Globus pallidus (tissue), 1 donor: ENCODE data around the gene POLR3H.

Source experiments
- DNase-seq: peaks from one replicate; pipeline ENCODE4 v3.0.0-alpha.2; 2015; ENCODE audit warnings: low spot score

POLR3H gene

DNA sequence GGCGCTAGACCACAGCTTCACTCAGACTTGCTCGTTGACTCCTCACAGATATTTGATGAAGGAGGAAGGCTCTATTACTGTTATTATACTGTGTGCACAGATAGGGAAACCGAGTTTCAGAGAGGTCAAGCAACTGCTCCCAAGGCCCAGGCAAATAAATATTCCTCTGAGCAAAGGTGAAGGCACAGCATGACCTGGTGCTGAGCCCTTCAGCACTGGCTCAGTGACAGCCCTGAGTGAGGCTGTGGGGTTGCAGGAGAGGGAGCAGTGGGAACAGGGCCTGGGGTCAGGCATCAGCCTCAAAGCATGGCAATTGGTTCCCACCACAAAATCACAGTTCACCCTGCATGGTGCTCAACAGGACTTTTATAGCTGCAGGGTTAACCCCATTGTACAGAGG lies 7.1 kb downstream of the POLR3H start:
- DNase-seq: no peak

DNA sequence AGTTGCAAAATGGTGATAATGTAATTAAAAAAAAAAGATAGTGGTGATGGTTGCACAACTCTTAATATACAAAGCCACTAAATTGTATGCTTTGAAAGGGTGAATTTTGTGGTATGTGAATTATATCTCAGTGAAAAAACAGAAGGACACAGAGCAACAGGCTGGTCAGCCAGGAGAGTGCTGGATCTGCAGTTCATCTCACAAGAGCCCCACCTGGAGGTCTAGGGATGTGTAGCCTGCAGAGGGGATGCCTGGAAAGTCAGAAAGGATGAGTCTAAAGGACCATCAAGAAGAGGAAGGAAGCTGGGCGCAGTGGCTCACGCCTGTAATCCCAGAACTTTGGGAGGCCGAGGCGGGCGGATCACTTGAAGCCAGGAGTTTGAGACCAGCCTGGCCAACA lies 9.0 kb downstream of the POLR3H start:
- no peak for DNase-seq

DNA sequence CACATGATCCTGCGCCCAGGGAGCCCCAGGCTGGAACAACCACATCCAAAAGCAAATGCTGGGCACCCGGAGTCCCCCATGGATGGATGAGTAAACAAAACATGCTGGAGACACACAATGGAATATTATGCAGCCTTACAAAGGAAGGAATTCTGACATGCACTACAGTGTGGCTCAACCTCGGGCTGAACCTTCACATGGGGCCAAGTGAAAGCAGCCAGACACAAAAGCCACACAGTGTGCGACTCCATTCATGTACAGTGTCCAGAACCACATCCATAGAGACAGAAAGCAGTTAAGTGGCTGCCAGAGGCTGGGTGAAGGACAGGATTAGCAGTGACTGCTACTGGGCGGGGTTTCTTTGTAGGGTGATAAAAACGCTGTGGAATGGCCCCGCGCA lies 10.1 kb downstream of the POLR3H start:
- no peak for DNase-seq

DNA sequence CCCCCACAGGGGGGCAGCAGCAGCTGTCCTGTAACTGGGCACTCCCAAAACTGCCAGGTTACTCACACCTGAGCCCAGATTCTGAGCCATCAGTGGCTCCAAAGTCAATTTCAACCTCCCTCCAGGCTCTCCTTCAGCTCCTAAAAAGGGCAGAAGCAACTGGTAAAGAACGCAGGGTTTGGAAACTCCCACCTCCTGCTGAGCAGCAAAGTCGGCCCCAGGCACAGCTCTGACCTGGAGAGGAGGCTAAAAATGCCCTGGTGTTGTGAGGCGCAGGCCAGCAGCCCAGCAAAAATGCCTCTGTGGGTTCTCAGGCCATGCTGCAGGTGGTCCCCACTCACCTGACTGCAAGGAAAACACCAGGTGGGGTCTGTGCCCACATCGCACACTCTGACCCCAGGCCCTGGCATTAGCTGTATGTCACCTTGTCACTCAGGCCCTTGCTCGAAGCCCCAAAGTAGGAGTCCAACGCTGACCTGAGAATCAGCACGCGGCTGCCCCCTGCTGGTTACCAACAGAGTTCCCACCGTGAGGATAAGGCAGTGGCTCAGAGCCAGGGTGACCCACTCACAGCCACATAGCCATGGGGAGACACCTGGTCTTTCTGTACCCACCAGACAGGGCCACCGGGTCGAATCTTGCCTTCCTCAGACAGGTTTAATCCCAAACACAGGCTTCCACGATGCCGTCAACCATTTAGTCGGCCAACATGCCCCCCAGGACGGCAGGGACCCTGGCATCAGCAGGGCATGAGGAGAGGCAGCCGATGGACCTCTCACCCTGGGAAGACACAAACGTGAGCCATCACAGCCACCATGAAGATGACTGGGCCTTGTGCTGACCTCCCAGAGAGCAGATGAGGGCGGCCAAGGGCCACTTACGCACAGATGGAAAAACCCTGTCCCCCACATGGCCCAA lies 11.1 kb downstream of the POLR3H start:
- no peak for DNase-seq

DNA sequence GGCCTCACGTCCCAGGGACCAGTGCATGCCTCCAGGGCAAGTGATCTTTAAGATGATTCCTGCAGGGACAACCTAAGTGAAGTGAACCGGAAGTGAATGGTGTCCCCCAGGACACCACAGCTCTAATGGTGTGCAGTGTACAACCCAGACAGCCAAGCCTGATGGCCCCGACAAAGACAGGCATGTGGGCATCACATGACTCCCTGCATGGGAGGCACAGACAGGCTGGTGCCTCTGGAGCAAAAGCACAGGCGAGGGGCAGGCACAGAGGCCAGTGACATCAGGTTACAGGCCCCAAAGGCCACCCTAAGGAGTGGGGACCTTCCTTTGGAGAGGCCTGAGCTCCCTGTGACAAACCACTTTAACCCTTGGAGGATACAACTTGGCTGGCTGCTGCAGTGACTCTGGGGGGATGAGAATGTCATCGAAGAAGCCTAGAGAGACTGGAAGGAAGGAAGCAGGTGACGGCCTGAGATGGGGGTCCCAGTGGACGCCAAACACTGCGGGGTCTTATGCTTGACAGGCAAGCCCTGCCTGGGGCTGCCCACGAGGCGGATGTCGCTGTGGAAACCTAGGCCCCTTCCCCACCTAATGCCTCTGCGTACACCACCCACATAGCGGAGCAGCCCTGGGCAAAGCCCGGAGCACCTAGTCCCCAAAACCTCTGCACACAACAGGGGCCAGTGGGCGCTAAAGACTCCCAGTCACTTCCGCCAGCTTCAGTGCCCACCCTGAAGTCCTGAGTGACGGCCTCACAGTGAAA lies 12.4 kb downstream of the POLR3H start:
- DNase-seq: no peak

DNA sequence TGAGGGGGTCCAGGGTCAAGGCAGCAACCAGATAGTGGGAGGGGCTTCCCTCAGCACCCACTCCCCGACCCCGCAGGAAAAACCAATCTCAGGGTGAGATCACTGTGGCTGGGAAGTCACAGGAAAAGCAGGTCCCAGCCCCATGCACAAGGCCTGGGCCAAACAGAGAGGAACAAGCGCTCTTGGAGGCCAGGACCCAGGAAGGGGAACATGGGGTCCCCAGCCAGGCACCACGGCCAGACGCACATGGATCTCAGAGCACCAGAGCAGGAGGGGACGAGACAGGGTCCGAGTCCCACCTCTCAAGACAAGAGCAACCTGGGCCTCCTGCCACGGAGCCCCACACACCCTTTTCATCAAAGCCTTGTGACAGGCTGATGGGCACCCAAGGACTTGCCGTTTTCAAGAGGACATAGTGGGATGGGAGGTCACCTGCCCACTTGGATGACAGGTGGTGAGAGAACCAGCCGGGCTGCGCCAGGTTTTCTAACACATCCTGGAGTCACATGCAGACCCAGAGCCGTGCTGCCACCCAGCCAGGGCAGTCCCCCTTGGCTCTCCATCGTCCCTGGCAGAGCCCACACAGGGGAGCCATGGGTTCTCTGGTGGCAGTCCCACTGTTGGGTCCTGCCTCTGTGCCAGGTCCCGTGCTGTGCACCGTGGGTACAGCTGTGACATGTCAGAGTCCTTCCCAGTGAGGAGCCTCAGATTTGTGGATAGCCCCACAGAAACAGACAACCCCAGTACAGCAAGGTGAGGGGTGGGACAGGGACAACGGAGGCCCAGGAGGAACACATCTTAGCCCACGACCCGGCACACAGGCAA lies 13.2 kb downstream of the POLR3H start:
- DNase-seq: no peak

DNA sequence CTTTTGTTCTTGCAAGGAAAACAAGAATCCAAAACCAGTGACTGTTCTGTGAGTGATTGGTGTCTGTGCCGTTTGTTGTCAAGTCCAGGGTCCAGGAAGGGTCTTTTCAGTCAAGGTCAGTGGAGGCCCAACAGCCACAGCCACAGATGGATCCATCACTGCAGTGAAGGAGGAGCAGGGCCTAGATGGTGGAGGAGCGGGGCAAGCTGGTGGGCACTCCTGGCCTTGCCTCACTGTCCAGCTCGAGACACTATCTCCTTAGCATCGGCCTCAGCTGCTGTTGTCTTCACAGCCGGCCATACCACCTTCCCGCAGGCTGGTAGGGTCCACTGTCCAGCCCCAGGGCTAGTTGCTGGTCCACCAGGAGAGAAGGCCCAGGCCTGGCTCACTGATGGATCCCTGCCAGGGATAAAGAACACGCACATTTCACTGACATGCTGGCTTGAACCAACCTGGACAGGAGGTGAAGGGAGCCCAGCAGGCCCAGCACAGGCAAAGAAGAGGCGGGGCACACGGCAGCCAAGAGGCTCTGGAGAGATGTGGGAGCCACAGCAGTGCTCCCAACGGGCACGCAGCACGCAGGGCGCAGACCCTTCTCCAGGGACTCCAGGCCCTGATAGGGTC lies 15.2 kb downstream of the POLR3H start:
- no peak for DNase-seq

DNA sequence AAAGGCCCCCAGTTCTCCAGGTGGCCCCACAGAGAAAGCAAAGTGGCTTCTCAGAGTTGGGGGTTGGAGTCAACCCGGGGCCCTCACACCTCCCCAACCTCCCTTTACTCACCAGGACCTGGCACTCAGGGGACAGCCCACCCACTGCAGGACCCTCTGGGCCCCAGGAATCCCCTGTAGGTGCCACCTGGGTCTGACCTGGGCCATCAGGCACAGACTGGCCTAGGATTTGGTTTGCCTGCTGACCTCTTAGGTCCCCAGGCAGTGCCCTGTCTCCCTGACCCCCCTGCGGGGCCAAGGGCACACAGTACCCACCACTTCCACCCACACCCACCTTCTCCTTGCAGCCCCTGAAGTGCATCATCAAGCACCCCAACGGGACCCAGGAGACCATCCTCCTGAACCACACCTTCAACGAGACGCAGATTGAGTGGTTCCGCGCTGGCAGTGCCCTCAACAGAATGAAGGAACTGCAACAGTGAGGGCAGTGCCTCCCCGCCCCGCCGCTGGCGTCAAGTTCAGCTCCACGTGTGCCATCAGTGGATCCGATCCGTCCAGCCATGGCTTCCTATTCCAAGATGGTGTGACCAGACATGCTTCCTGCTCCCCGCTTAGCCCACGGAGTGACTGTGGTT lies 16.0 kb downstream of the POLR3H start:
- DNase-seq: no peak

DNA sequence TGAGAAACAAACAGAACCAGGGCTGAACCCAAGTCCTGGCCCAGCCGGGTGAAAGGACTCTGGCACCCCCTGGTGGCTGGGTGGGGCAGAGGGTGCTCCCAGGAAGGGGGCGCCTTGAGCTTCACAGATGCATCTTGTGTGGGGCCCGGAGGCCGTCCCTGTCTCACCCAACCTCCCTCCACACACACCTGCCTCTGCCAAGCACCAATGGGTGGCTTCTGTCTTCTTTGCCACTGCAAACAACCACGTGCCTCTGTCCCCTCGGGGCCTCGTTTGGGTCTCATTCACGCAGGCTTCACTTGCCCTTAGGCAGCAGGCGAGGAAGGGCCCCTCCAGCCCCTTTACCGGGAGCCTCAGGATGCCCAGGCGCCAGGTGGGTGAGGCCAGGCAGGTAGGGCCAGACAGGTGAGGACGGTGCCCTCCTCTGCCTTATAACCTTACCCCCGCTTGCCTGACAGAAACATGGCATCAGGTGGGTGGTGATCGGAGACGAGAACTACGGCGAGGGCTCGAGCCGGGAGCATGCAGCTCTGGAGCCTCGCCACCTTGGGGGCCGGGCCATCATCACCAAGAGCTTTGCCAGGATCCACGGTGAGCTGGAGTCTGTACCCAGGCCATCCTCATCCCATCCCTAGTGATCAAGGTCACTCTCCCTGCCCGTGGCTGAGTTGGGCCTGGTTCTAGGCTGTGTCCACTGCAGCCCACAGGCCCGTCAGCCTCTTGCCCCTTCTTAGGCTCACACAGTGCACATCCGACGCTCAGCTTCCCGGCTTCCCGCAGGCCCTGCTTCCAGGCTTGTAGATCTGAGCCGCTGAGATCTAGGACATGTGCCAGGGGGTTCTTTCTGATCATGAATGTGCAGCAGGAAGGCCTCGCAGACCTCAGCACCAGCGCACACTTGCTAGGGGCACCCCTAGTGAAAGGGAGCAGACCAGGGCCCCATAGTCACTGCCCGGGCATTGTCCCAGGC lies 17.2 kb downstream of the POLR3H start:
- peak; percentile 67 for DNase-seq

DNA sequence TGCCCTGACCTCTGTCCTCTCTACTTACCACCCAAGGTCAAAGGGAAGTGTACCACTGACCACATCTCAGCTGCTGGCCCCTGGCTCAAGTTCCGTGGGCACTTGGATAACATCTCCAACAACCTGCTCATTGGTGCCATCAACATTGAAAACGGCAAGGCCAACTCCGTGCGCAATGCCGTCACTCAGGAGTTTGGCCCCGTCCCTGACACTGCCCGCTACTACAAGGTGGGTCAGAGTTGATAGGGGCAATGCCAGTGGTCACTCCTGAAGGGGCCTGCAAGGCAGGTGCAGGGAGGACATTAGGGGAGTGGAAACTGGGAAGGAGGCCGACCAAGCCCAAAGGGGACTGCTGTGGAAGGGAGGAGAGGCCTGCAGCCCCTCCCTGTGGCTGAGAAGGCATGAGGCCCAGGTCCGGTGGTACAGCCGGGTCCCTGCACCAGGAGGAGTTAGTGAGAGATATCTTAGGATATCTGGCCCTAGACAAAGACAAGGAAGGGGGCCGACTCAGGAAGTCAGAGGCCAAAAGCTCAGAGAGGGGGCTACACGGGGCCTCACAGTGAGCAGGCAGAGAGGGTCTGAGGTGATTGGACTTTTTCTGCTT lies 17.9 kb downstream of the POLR3H start:
- DNase-seq: no peak

DNA sequence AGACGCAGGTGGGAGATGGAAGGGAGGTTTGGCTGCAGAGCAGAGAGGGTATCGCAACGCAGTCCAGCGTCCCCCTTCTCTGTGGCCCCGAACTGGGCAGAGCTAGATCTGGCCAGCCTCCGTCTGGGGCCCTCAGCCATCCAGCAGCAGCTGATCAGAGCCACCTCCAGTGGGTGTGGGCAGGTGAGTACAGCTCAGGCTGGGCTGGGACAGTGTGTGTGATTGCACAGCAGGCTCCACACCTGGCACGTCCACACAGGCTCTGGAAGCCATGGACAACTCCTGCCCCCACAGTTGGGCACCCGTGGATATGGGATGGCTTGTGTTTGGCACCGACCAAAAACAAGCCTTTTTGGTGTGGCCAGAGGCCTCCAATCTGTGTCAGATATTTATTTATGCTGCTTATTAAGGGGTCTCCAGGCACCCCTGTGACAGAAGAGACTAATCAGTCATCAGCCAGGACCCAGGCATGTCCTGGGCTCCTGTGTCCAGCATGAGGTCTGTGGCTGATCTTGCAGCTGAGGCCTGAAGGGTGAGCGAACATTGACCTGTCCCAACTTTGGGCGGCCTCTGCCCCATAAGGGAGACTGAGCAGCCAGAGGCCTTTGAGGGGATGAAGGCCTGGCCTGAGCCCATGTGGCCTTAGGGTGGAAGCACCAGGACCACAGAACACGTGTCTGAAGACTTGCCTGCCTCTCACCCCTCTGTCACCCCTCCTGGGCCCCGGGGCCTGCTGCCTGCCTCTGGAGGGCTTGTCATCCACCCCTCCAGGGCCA lies 18.6 kb downstream of the POLR3H start:
- DNase-seq: no peak

DNA sequence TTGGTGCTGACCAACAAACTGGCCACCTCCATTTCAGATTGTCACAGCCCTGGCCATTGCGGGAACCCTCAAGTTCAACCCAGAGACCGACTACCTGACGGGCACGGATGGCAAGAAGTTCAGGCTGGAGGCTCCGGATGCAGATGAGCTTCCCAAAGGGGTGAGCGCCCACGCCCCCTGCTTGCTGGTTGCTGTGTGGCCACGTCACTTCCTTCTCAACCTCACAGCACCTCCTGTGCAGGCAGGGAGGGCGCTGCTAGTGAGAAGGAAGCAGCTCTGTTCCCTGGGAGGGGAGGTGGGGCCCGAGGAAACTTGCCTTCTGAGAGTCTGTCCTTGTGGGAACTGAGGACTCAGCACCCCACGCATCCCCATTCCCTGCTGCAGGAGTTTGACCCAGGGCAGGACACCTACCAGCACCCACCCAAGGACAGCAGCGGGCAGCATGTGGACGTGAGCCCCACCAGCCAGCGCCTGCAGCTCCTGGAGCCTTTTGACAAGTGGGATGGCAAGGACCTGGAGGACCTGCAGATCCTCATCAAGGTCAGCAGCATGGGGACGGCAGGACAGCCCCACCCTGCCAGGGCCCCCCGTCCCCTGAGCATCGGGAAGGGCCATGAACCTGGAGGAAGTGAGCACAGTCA lies 19.3 kb downstream of the POLR3H start:
- DNase-seq: no peak

DNA sequence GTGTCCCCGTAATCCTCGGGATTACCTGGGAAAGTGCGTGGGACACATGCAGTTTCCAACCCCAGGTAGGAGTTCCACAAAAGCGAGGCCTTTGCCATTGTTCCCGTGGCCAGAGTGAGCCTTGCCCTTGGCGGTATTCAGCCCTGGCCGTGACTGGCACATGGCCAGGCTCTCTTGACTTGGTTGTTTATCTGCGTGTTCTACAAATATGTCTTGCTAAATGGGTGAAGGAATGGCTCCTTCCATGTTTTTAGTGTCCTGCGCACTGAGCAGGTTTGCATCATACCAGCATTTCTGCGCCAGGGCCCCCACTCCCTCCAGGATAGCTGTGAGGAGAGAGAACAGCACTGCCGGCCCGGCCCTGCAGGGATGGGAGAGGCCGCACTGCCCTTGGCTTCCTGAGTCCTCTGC lies 20.0 kb downstream of the POLR3H start:
- no peak for DNase-seq

DNA sequence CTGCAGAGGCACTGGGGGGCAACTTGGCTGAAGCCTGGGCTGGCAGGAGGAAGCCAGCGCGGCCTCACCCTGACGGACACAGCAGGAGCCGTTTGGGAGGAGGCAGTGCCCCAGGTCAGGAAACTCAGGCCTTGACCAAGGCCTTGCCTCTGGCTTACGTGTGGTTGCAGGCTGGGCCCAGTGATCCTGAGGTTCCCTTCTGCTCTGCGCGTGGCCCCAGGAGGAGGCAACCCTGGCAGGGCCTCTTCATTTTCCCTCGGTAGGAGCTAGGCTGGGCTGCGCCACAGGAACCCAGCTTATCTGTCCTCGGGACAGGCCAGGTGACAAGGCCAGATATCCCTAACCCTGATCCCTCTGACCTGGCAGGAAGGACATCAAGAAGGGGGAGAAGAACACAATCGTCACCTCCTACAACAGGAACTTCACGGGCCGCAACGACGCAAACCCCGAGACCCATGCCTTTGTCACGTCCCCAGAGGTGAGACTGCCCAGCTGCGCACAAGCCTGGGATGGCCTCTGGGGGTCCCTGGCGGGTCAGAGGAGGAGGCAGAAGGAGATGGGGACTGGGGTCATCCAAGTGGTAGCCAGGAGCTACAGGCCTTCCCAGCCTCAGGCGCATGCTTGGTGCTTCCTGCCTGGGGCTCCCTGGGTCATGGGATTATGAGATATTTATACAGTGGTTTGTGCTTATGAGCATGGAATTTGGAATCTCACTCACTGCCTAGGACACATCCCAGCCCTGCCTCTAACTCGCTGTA lies 20.6 kb downstream of the POLR3H start:
- no peak for DNase-seq

DNA sequence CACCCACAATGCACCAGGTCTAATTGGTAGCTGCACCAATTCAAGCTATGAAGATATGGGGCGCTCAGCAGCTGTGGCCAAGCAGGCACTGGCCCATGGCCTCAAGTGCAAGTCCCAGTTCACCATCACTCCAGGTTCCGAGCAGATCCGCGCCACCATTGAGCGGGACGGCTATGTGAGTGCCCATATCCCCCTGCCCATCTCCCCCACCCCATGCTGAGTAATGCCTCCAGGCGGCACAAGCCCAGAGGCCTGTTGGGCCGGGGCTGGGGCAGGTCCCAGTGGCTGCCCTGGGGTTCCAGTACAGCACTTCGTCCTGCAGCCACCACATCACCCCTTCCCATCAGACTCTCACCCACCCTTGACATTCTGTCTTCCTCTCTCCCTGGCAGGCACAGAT lies 21.5 kb downstream of the POLR3H start:
- DNase-seq: no peak

DNA sequence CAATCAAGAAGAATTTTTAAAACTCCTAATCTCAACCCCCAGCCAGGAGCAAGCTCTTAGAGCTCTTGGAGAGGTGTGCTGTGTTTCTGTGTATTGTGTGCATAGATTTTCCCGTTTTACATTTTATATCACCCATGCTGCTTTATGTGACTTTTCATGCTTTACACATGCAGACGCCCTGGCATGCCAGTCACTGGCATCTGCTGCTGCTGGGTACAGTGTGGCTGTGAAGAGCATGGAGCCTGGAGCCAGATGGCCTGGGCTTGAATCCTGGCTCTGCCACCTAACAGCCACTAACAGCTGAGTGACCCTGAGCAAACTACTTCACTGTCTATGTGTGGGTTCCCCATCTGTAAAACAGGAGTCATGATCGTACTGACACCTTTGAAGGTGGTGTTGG lies 23.1 kb downstream of the POLR3H start:
- DNase-seq: no peak

DNA sequence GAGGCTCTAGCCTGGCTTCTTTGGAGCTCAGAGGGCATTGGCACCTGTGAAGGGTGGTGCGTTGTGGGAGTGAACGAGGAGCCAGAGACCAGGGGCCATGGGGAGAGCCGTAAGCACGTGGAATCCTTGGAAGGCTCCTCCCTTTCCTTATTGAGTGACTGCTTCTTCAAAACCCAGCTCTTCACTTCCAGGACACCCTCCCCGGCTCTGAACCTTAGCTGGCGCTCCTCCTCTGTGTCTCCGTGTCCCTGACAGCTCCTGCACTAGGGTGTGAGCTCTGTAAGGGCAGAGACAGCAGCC lies 26.3 kb downstream of the POLR3H start:
- no peak for DNase-seq
